GM13976 (cell line): Measurements from ENCODE around the gene GRAMD4.

Source experiments
- DNase-seq: peaks from one replicate; pipeline ENCODE4 v3.0.0; 2012; ENCODE audit warnings: low spot score
- in situ Hi-C: fragments of 300-500 bp; cut with MboI; formaldehyde crosslinking; loops from one replicate; pipeline ENCODE4 v1.12.0; 2022; ENCODE audit warnings: low sequenced_read_pairs, mixed read lengths, inconsistent platforms; ENCODE audit not compliant: unreplicated experiment
- TF ChIP-seq, protein P1 (sequence below): IDR thresholded peaks from 2 replicates; pipeline ENCODE4 v1.5.1; 2012; ENCODE audit warnings: borderline replicate concordance, mild to moderate bottlenecking; ENCODE audit not compliant: insufficient read depth; ENCODE audit errors: extremely low read depth, missing control alignments, control extremely low read depth

GRAMD4 gene

GRCh38 chr22:46607483-46608114, 12.6 kb upstream of the GRAMD4 start:
- DNase-seq = no peak
- TF ChIP-seq, protein P1, sequence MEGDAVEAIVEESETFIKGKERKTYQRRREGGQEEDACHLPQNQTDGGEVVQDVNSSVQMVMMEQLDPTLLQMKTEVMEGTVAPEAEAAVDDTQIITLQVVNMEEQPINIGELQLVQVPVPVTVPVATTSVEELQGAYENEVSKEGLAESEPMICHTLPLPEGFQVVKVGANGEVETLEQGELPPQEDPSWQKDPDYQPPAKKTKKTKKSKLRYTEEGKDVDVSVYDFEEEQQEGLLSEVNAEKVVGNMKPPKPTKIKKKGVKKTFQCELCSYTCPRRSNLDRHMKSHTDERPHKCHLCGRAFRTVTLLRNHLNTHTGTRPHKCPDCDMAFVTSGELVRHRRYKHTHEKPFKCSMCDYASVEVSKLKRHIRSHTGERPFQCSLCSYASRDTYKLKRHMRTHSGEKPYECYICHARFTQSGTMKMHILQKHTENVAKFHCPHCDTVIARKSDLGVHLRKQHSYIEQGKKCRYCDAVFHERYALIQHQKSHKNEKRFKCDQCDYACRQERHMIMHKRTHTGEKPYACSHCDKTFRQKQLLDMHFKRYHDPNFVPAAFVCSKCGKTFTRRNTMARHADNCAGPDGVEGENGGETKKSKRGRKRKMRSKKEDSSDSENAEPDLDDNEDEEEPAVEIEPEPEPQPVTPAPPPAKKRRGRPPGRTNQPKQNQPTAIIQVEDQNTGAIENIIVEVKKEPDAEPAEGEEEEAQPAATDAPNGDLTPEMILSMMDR = no peak
- in situ Hi-C loops = no loop called here

DNA sequence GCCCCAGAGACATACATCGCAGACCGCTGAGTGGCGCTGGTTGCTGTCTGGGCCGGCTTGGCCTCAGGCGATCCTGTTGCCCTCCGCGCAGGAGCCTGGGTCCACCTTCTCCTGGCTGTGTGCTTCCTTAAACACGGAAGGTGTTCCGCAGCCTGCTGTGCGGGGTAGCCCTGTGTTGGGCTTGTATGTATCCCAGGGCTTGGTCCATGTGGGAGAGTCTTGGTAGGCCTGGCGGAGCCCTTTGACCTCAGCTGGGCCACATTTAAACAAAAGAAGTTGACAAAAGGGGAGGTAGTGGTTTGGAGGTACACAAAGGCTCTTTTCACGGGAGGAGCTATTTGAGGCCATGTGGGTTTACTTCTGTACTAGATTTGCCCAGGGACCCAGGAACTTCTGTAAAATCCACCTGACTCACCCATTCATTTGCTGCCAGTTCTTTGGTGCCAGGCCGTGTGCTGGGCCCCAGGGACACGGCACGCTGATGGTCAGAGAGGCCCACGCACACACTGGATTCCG, 11.0 kb upstream of the GRAMD4 start:
- TF ChIP-seq, protein P1 = no peak

GRCh38 chr22:46609724-46610201, 10.4 kb upstream of the GRAMD4 start:
- TF ChIP-seq, protein P1 = no peak
- in situ Hi-C loops = no loop called here
- no peak for DNase-seq

More for the DNA sequence above, 11.0 kb upstream of the GRAMD4 start:
- DNase-seq = no peak
- in situ Hi-C loops = no loop called here

GRCh38 chr22:46610356-46610755, 9.8 kb upstream of the GRAMD4 start:
- TF ChIP-seq, protein P1 = no peak
- in situ Hi-C loops = no loop called here
- DNase-seq = no peak

DNA sequence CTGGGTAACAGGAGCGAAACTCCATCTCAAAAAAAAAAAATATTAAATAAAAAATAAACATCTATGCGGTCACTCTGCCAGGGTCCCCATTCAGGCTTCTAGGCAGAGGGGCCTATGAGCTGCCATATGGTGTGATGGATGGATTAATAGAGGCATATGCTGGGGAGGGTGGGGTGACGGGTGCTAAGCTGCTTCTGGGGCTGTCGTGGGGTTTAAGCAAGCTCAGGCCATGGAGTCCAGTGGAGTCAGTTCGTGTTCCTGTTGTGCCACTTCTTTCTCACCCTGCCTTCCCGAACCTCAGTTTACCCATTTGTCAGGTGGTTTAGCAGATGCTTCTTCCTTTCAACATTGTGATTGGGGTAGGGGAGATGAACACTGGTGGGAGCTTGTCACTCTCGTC, 9.0 kb upstream of the GRAMD4 start:
- in situ Hi-C loops = no loop called here
- TF ChIP-seq, protein P1 = no peak
- no peak for DNase-seq

- in situ Hi-C loops = no loop called here
- no peak for DNase-seq
- TF ChIP-seq, protein P1 = no peak
Observed at GRCh38 chr22:46612341-46612903, 7.8 kb upstream of the GRAMD4 start.
